DMS53 treated with DMSO at 0.1 percent for 48 hours (cell line): Measurements from ENCODE around the gene CORO2B.

Source experiments
- DNase-seq: peaks from one replicate; lab custom pipeline; 2025; ENCODE audit not compliant: unreplicated experiment; lab: John Stamatoyannopoulos, UW

Gene CORO2B

GRCh38 chr15:68696414-68697363 lies 117.9 kb downstream of the CORO2B start:
- DNase-seq, result no peak

GRCh38 chr15:68697711-68698690 lies 119.2 kb downstream of the CORO2B start:
- DNase-seq, result no peak

GRCh38 chr15:68698708-68699107 lies 119.9 kb downstream of the CORO2B start:
- DNase-seq, result no peak

GRCh38 chr15:68699124-68699880 lies 120.5 kb downstream of the CORO2B start:
- no peak for DNase-seq

- no peak for DNase-seq
These were observed 121.2 kb downstream of the CORO2B start for GRCh38 chr15:68699881-68700454.

GRCh38 chr15:68700455-68701123 lies 121.8 kb downstream of the CORO2B start:
- DNase-seq, result no peak

GRCh38 chr15:68701886-68702285 lies 123.1 kb downstream of the CORO2B start:
- DNase-seq, result no peak

GRCh38 chr15:68704496-68705021 lies 125.8 kb downstream of the CORO2B start:
- no peak for DNase-seq

- no peak for DNase-seq
These were observed 127.5 kb downstream of the CORO2B start for GRCh38 chr15:68706256-68706655.

- no peak for DNase-seq
These were observed 128.1 kb downstream of the CORO2B start for GRCh38 chr15:68706931-68707330.

- no peak for DNase-seq
These were observed 128.6 kb downstream of the CORO2B start for GRCh38 chr15:68707386-68707785.

- no peak for DNase-seq
These were observed 131.1 kb downstream of the CORO2B start for GRCh38 chr15:68709876-68710275.

GRCh38 chr15:68710536-68710935 lies 131.7 kb downstream of the CORO2B start:
- no peak for DNase-seq

GRCh38 chr15:68711406-68711805 lies 132.6 kb downstream of the CORO2B start:
- DNase-seq, result no peak

GRCh38 chr15:68712886-68713285 lies 134.1 kb downstream of the CORO2B start:
- no peak for DNase-seq

- no peak for DNase-seq
These were observed 135.1 kb downstream of the CORO2B start for GRCh38 chr15:68713874-68714273.

GRCh38 chr15:68715111-68715510 lies 136.3 kb downstream of the CORO2B start:
- no peak for DNase-seq

- no peak for DNase-seq
These were observed 139.2 kb downstream of the CORO2B start for GRCh38 chr15:68717951-68718350.

GRCh38 chr15:68718468-68718867 lies 139.7 kb downstream of the CORO2B start:
- no peak for DNase-seq

GRCh38 chr15:68719051-68719450 lies 140.3 kb downstream of the CORO2B start:
- no peak for DNase-seq
